GM13976 (cell line): Measurements from ENCODE around the gene KRT39.

Experiments used
- DNase-seq: peaks from one replicate; pipeline ENCODE4 v3.0.0; 2012; ENCODE audit warnings: low spot score
- CTCF ChIP-seq: IDR thresholded peaks from 2 replicates; pipeline ENCODE4 v1.5.1; 2012; ENCODE audit warnings: borderline replicate concordance, mild to moderate bottlenecking; ENCODE audit not compliant: insufficient read depth; ENCODE audit errors: extremely low read depth, missing control alignments, control extremely low read depth
- in situ Hi-C: fragments of 300-500 bp; cut with MboI; formaldehyde crosslinking; loops from one replicate; pipeline ENCODE4 v1.12.0; 2022; ENCODE audit warnings: low sequenced_read_pairs, mixed read lengths, inconsistent platforms; ENCODE audit not compliant: unreplicated experiment

Gene KRT39

GRCh38 chr17:40984226-40984625 is 17.5 kb upstream of the KRT39 start, which contains the start of gene KRT40:
Gene KRT40, minus strand, starts transcription at chr17:40984326. Its CDS starts 53 bp downstream, at chr17:40984273.
- in situ Hi-C loops: no loop called here
- no peak for TF ChIP-seq CTCF
- DNase-seq: no peak

DNA sequence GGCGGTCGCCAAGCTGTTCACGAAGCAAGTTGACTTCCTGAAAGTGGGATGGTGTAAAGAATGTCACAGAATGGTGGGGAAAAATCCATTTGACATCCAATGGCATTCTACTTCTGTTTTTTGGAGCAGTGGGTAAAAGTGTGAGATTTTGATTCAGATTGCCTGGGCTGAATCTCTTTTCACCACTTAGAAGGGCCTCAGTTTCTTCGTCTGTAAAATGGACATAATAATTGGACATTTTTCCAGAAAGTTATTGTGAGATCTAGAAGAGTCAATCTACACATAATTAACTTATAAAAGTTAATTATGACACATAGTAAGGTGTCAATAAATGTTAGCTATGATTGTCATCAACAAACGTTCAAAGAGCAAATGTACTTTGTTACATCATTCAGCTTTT is 14.4 kb upstream of the KRT39 start:
- TF ChIP-seq CTCF: no peak
- in situ Hi-C loops: no loop called here

GRCh38 chr17:40980596-40980995 is 13.8 kb upstream of the KRT39 start:
- in situ Hi-C loops: no loop called here
- TF ChIP-seq CTCF: no peak
- no peak for DNase-seq

More for the DNA sequence above, 14.4 kb upstream of the KRT39 start:
- no peak for DNase-seq

DNA sequence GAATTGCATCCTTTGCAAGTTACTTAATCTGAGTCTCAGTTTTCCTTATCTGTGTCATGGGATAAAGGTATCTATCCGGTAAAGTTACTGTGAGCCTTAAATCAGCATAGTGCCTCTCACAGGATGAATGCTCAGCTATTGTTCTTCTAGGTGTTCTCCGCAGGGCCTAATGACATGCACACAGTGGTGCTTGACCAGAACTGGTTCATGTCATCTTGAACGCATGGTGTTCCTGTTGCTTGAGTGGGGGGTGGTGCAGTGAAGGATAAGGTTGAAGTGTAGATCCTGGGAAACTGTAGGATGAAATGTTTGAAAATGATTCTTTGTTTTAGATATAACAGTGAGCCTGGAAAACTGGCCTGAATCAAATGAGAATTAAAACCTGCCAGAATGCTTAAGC is 13.4 kb upstream of the KRT39 start:
- no peak for DNase-seq
- in situ Hi-C loops: no loop called here
- TF ChIP-seq CTCF: no peak

GRCh38 chr17:40978575-40979151 is 11.9 kb upstream of the KRT39 start:
- no peak for TF ChIP-seq CTCF
- in situ Hi-C loops: no loop called here
- DNase-seq: no peak

GRCh38 chr17:40975516-40975915 is 8.8 kb upstream of the KRT39 start:
- no peak for DNase-seq
- no peak for TF ChIP-seq CTCF
- in situ Hi-C loops: no loop called here
